ENCODE results near the gene RNF39.

RNF39 gene

GRCh38 chr6:30061092-30061857 lies 14.3 kb downstream of the RNF39 start, which contains the start of gene POLR1H:
Gene POLR1H, plus strand, starts transcription at chr6:30061265. Its CDS starts 260 bp downstream, at chr6:30061525.
- peaks cover 39% of the 10 kb centered on the region for H3K4me1 ChIP-seq (ENCODE audit: insufficient read depth, low read length, poor library complexity, severe bottlenecking)
- TF ChIP-seq CTCF (conservative IDR thresholded peaks at IDR 0.05; ENCODE audit: low read length) = no peak
- H3K9me3 ChIP-seq (ENCODE audit: insufficient read depth, low read depth, low read length) = no peaks in the 10 kb centered on the region
- H3K27me3 ChIP-seq (ENCODE audit: insufficient read depth, low read length, poor library complexity, severe bottlenecking) = no peaks in the 10 kb centered on the region
- H3K9ac ChIP-seq (ENCODE audit: low read depth, low read length, poor library complexity, severe bottlenecking) = peak within 1 kb of the TSS; percentile 96
- H3F3A ChIP-seq (ENCODE audit: low read depth) = no peaks in the 10 kb centered on the region
- H3K9me2 ChIP-seq (replicated peaks; ENCODE audit: low read depth, low read length) = no peaks in the 10 kb centered on the region
- H3K4me3 ChIP-seq (ENCODE audit: low read length, poor library complexity, severe bottlenecking) = peak within 1 kb of the TSS; percentile 93
- H4K20me1 ChIP-seq (ENCODE audit: insufficient read depth, low read length, poor library complexity, severe bottlenecking) = no peaks in the 10 kb centered on the region
- H3K79me2 ChIP-seq (ENCODE audit: insufficient read depth, low read length) = peaks cover 58% of the 10 kb centered on the region
- peak within 1 kb of the TSS; percentile 84 for H3K4me2 ChIP-seq (ENCODE audit: low read depth, low read length, poor library complexity, severe bottlenecking)
- no peaks in the 10 kb centered on the region; the same call in 1 of the 2 replicates for H3K36me3 ChIP-seq (ENCODE audit: insufficient read depth, low read length)
- peak within 1 kb of the TSS; percentile 92 for H2AFZ ChIP-seq (ENCODE audit: low read length)

GRCh38 chr6:30060606-30061091 lies 14.9 kb downstream of the RNF39 start:
- Histone ChIP-seq H3K79me2 (ENCODE audit: insufficient read depth, low read length) (peaks cover 58% of the 10 kb centered on the region), H2AFZ (ENCODE audit: low read length) (peak overlapping the region; percentile 92), H3K4me3 (ENCODE audit: low read length, poor library complexity, severe bottlenecking) (peak overlapping the region; percentile 93), H3K9me2 (replicated peaks; ENCODE audit: low read depth, low read length) (no peaks in the 10 kb centered on the region), H3K9me3 (ENCODE audit: insufficient read depth, low read depth, low read length) (no peaks in the 10 kb centered on the region), H3K4me1 (ENCODE audit: insufficient read depth, low read length, poor library complexity, severe bottlenecking) (peaks cover 32% of the 10 kb centered on the region), H4K20me1 (ENCODE audit: insufficient read depth, low read length, poor library complexity, severe bottlenecking) (no peaks in the 10 kb centered on the region), H3K9ac (ENCODE audit: low read depth, low read length, poor library complexity, severe bottlenecking) (peak overlapping the region; percentile 96), H3K4me2 (ENCODE audit: low read depth, low read length, poor library complexity, severe bottlenecking) (peak overlapping the region; percentile 84), H3K36me3 (ENCODE audit: insufficient read depth, low read length) (no peaks in the 10 kb centered on the region; the same call in 1 of the 2 replicates), H3F3A (ENCODE audit: low read depth) (no peaks in the 10 kb centered on the region), H3K27me3 (ENCODE audit: insufficient read depth, low read length, poor library complexity, severe bottlenecking) (no peaks in the 10 kb centered on the region)
- TF ChIP-seq EZH2phosphoT487 (IDR thresholded peaks at IDR 0.05; ENCODE audit: borderline replicate concordance) (no peak), CTCF (conservative IDR thresholded peaks at IDR 0.05; ENCODE audit: low read length) (no peak)

- TF ChIP-seq CTCF (conservative IDR thresholded peaks at IDR 0.05; ENCODE audit: low read length) = no peak
- no peak for TF ChIP-seq EZH2phosphoT487 (IDR thresholded peaks at IDR 0.05; ENCODE audit: borderline replicate concordance)
- Histone ChIP-seq H2AFZ (ENCODE audit: low read length) (no peak overlapping the region), H4K20me1 (ENCODE audit: insufficient read depth, low read length, poor library complexity, severe bottlenecking) (no peaks in the 10 kb centered on the region), H3F3A (ENCODE audit: low read depth) (no peaks in the 10 kb centered on the region), H3K9ac (ENCODE audit: low read depth, low read length, poor library complexity, severe bottlenecking) (no peak overlapping the region), H3K4me3 (ENCODE audit: low read length, poor library complexity, severe bottlenecking) (no peak overlapping the region), H3K36me3 (ENCODE audit: insufficient read depth, low read length) (no peaks in the 10 kb centered on the region), H3K27me3 (ENCODE audit: insufficient read depth, low read length, poor library complexity, severe bottlenecking) (no peaks in the 10 kb centered on the region), H3K9me3 (ENCODE audit: insufficient read depth, low read depth, low read length) (no peaks in the 10 kb centered on the region), H3K4me1 (ENCODE audit: insufficient read depth, low read length, poor library complexity, severe bottlenecking) (peaks cover 14% of the 10 kb centered on the region), H3K4me2 (ENCODE audit: low read depth, low read length, poor library complexity, severe bottlenecking) (no peak overlapping the region), H3K9me2 (replicated peaks; ENCODE audit: low read depth, low read length) (no peaks in the 10 kb centered on the region), H3K79me2 (ENCODE audit: insufficient read depth, low read length) (peaks cover 16% of the 10 kb centered on the region)
Observed at GRCh38 chr6:30055513-30055912, 20.1 kb downstream of the RNF39 start.

All from Loucy (cell line).